ENCODE results near the gene BEST3.

DNA sequence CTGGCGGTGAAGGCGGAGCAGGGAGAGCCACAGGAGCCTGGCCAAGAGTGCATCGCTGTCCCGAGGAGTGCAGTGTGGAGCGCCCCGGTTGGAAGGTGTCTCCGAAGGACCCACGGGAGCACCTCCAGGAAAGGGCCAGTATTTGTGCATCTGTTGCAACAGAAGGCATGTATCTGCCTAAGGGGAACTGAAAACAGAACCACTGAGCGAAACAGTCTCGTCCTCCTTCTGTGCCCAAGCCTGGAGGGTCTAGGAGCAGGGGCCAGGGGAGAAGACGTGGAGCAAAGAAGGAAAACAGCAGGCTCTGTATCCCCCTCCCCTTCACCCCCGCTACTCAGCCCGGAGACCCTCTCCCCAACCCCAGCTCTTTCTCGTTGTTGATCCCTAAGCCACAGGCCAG is 83.1 kb downstream of the BEST3 start:
- TF ChIP-seq, protein P1, sequence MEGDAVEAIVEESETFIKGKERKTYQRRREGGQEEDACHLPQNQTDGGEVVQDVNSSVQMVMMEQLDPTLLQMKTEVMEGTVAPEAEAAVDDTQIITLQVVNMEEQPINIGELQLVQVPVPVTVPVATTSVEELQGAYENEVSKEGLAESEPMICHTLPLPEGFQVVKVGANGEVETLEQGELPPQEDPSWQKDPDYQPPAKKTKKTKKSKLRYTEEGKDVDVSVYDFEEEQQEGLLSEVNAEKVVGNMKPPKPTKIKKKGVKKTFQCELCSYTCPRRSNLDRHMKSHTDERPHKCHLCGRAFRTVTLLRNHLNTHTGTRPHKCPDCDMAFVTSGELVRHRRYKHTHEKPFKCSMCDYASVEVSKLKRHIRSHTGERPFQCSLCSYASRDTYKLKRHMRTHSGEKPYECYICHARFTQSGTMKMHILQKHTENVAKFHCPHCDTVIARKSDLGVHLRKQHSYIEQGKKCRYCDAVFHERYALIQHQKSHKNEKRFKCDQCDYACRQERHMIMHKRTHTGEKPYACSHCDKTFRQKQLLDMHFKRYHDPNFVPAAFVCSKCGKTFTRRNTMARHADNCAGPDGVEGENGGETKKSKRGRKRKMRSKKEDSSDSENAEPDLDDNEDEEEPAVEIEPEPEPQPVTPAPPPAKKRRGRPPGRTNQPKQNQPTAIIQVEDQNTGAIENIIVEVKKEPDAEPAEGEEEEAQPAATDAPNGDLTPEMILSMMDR (IDR thresholded peaks at IDR 0.05) = no peak
- TF ChIP-seq POLR2A (IDR thresholded peaks at IDR 0.05) = no peak
